ENCODE measurements around the gene NBR1.
A peak's percentile ranks its signal among the peaks of the same experiment; 100 is the strongest.

The NBR1 gene

DNA sequence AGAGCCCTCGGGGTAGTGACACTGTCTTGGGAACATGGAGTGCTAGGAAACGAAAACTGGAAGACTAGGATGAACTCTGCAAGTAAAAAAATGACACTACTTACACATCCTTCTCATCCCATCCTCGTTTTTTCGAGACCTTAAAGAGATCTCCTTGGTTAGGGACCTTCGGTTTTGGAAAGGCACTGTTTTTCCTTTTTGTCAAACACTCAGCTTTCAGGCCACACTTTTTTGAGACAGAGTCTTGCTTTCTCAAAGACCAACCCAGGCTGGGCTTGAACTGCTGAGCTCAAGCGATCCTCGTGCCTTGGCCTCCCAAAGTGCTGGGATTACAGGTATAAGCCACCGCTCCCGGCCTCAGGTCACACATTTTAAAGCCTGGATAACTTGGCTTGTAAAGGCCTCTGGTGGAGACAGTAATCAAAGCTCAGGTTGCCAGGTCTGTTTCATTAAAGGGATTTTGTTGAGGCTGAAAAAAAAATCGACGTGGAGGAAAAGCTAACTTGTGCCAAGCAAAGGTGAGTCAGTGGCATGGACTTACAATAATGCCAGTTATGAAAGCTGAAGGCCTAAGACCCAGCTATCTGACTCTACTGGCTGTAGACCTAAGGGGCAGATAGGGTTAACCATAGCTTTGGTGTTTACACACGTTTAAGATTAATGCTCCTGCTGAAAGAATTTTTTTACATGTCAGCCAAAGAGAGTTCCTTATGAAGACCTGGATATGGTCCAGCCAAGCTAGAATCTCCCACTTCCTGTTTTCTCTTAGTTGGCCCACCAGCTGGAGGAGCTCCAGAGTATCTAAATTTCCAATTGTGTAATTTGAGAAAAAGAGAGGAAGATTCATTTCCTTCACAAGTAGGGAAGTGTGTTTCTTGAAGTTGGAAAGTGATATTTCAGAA lies 823 bp downstream of the NBR1 start (continued):
- TF ChIP-seq ZBTB11 (tag by site-specific recombination; conservative IDR thresholded peaks at IDR 0.05; ENCODE audit: low read depth) (0 out of 2 replicates have a peak, but pooled peaks have one; percentile 14), ZNF513 (tag by site-specific recombination; IDR thresholded peaks at IDR 0.05) (peak; percentile 53; the same call in 1 of the 2 replicates), ZNF266 (tag by site-specific recombination; IDR thresholded peaks at IDR 0.05; ENCODE audit: low read depth) (no peak), ZFP37 (tag by site-specific recombination; IDR thresholded peaks at IDR 0.05) (0 out of 2 replicates have a peak, but pooled peaks have one; percentile 11), ZNF133 (tag by site-specific recombination; IDR thresholded peaks at IDR 0.05) (no peak), ZNF174 (tag by site-specific recombination; IDR thresholded peaks at IDR 0.05) (no peak), ZNF24 (tag by site-specific recombination; IDR thresholded peaks at IDR 0.05) (no peak), ZNF341 (tag by site-specific recombination; IDR thresholded peaks at IDR 0.05; ENCODE audit: low read depth) (no peak), ZNF155 (tag by site-specific recombination; IDR thresholded peaks at IDR 0.05) (no peak), TRIM28 (IDR thresholded peaks at IDR 0.05; ENCODE audit: borderline replicate concordance, low read length) (peak; percentile 52; the same call in 1 of the 2 replicates), ZNF416 (tag by site-specific recombination; IDR thresholded peaks at IDR 0.05) (no peak)
- TF ChIP-seq, protein P1, sequence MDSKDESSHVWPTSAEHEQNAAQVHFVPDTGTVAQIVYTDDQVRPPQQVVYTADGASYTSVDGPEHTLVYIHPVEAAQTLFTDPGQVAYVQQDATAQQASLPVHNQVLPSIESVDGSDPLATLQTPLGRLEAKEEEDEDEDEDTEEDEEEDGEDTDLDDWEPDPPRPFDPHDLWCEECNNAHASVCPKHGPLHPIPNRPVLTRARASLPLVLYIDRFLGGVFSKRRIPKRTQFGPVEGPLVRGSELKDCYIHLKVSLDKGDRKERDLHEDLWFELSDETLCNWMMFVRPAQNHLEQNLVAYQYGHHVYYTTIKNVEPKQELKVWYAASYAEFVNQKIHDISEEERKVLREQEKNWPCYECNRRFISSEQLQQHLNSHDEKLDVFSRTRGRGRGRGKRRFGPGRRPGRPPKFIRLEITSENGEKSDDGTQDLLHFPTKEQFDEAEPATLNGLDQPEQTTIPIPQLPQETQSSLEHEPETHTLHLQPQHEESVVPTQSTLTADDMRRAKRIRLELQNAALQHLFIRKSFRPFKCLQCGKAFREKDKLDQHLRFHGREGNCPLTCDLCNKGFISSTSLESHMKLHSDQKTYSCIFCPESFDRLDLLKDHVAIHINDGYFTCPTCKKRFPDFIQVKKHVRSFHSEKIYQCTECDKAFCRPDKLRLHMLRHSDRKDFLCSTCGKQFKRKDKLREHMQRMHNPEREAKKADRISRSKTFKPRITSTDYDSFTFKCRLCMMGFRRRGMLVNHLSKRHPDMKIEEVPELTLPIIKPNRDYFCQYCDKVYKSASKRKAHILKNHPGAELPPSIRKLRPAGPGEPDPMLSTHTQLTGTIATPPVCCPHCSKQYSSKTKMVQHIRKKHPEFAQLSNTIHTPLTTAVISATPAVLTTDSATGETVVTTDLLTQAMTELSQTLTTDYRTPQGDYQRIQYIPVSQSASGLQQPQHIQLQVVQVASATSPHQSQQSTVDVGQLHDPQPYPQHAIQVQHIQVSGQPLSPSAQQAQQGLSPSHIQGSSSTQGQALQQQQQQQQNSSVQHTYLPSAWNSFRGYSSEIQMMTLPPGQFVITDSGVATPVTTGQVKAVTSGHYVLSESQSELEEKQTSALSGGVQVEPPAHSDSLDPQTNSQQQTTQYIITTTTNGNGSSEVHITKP (tag by site-specific recombination; IDR thresholded peaks at IDR 0.05), result peak; percentile 48

DNA sequence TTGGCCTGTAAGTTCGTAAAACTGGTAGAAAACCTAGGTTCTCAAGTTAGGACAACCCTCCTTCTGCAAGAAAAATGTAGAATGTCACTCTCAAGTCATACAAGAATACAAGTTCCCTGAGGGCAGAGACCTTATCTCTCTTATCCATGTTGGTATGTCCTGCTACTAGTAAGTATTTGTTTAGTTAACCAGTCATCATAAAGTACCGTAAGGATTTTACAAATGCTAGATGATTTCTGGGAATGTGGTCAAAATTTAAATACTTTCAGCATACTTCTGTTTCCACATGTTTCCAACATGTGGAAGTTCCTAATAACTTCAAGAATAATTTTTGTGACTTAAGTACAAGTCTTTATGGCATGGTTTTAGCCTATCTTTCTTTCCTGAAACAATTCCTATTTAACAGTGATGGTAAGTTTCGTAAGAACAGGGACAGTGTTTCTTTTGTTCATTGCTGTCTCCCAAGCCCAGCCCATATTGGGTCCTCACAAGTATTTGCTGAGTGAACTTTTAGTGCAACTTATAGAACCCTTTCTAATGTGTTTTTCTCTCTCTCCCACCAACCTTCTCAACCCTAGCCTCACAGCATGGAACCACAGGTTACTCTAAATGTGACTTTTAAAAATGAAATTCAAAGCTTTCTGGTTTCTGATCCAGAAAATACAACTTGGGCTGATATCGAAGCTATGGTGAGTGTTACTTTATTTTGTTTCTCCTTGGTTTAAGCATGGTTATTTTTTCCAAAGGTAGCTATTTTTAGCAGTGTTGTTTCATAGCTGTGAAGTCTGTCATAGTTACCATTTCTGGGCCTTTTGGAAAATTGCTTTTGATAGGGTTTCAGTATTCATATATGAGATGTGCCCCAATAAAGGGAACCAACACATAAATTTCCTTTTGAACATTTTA lies 4.5 kb downstream of the NBR1 start:
- H3K9me3 ChIP-seq (ENCODE audit: control insufficient read depth, insufficient read depth, low read depth, low read length), result no peaks in the 10 kb centered on the region
- no peak overlapping the region for H3K4me3 ChIP-seq (ENCODE audit: low read depth, low read length)
- ChIA-PET CTCF (interaction anchor here (0.6 kb wide), 2 partner anchors 25 to 174 kb away, joined by 3 read pairs; no protein-coding TSS in a partner anchor), POLR2A (no interaction called here)
- peaks cover 4% of the 10 kb centered on the region; the same call in 1 of the 2 replicates for H3K4me1 ChIP-seq (ENCODE audit: control insufficient read depth, insufficient read depth, low read length)
- TF ChIP-seq HOXD13 (CRISPR knock-in tag; IDR thresholded peaks at IDR 0.05; ENCODE audit: borderline replicate concordance) (no peak), ZNF664 (tag by site-specific recombination; IDR thresholded peaks at IDR 0.05) (peak; percentile 52; the same call in 1 of the 2 replicates)
- no peak overlapping the region for H3K27ac ChIP-seq (ENCODE audit: extremely low read depth, low read depth, low read length)
- H3K36me3 ChIP-seq (ENCODE audit: control insufficient read depth in 2 of 2, insufficient read depth in 1 of 2, low read length in 2 of 2), result peaks cover 32 to 55% of the 10 kb centered on the region in 2 experiments

All from HEK293 (cell line).